Mesodermal cell (in vitro differentiated cells): ENCODE results near the gene TXNIP.

Experiments
- H3K27ac ChIP-seq: 2 replicates; pipeline ENCODE4 v1.7.0; 2013; ENCODE audit warnings: mild to moderate bottlenecking, low read depth, low read length, moderate library complexity; ENCODE audit not compliant: severe bottlenecking
- H3K36me3 ChIP-seq: 2 replicates; pipeline ENCODE4 v1.7.1; 2013; ENCODE audit warnings: mild to moderate bottlenecking, low read length, moderate library complexity; ENCODE audit not compliant: control insufficient read depth, insufficient read depth
- H3K4me1 ChIP-seq: one replicate; pipeline ENCODE4 v1.7.1; 2013; ENCODE audit warnings: mild to moderate bottlenecking, low read length; ENCODE audit not compliant: insufficient read depth, control insufficient read depth, poor library complexity, severe bottlenecking
- H3K4me3 ChIP-seq: 2 replicates; pipeline ENCODE4 v1.7.0; 2013; ENCODE audit warnings: low read length, control low read depth, mild to moderate bottlenecking; ENCODE audit not compliant: insufficient read depth, poor library complexity, severe bottlenecking; ENCODE audit errors: extremely low read depth
- H3K9me3 ChIP-seq: 2 replicates; pipeline ENCODE4 v1.7.1; 2013; ENCODE audit warnings: mild to moderate bottlenecking, low read length, moderate library complexity; ENCODE audit not compliant: control insufficient read depth
- WGBS, 2 experiments: methylation state at CpG; one replicate each; pipeline ENCODE4 v1.1.5; 2013; ENCODE audit warnings: missing lambda C conversion rate in 2 of 2; ENCODE audit not compliant: insufficient coverage in 2 of 2; 5-methylcytosine and 5-hydroxymethylcytosine counted together

The TXNIP gene

GRCh38 chr1:145961109-145961424, 35.3 kb downstream of the TXNIP start:
- H3K9me3 ChIP-seq: no peaks in the 10 kb centered on the region
- H3K36me3 ChIP-seq: no peaks in the 10 kb centered on the region
- peak overlapping the region; percentile 70 for H3K27ac ChIP-seq
- 1 to 3% methylated on average over 10 of the region's 22 CpGs for WGBS, 2 experiments
- H3K4me1 ChIP-seq: peaks cover 28% of the 10 kb centered on the region
- H3K4me3 ChIP-seq: peak overlapping the region; percentile 60

- H3K4me1 ChIP-seq: peaks cover 33% of the 10 kb centered on the region
- WGBS, 2 experiments: 0 to 1% methylated on average over 29 to 39 of the region's 44 CpGs
- peak overlapping the region; percentile 70 for H3K27ac ChIP-seq
Observed at GRCh38 chr1:145960468-145961108, 35.8 kb downstream of the TXNIP start.

GRCh38 chr1:145959957-145960467, 36.4 kb downstream of the TXNIP start:
- H3K9me3 ChIP-seq: no peaks in the 10 kb centered on the region
- no peak overlapping the region for H3K27ac ChIP-seq
- no peaks in the 10 kb centered on the region for H3K36me3 ChIP-seq
- H3K4me3 ChIP-seq: peak overlapping the region; percentile 60
- H3K4me1 ChIP-seq: peaks cover 39% of the 10 kb centered on the region
- WGBS, 2 experiments: 8% methylated on average over 11 of the region's 12 CpGs; no CpG with 5 or more reads in 1 of the 2 experiments

More at GRCh38 chr1:145960468-145961108, 35.8 kb downstream of the TXNIP start:
- peak overlapping the region; percentile 60 for H3K4me3 ChIP-seq
- no peaks in the 10 kb centered on the region for H3K9me3 ChIP-seq
- no peaks in the 10 kb centered on the region for H3K36me3 ChIP-seq

- Histone ChIP-seq H3K27ac (no peak overlapping the region), H3K4me1 (peaks cover 39% of the 10 kb centered on the region), H3K9me3 (no peaks in the 10 kb centered on the region), H3K4me3 (no peak overlapping the region), H3K36me3 (peaks cover 6% of the 10 kb centered on the region)
Observed at GRCh38 chr1:145959333-145959732, 37.0 kb downstream of the TXNIP start.

- Histone ChIP-seq H3K36me3 (peaks cover 10% of the 10 kb centered on the region), H3K4me3 (no peak overlapping the region), H3K4me1 (peaks cover 34% of the 10 kb centered on the region), H3K9me3 (no peaks in the 10 kb centered on the region), H3K27ac (no peak overlapping the region)
Observed at GRCh38 chr1:145958734-145959133, 37.6 kb downstream of the TXNIP start.

- Histone ChIP-seq H3K27ac (peak within 1 kb of the TSS; percentile 48), H3K9me3 (no peaks in the 10 kb centered on the region), H3K4me3 (peak within 1 kb of the TSS; percentile 69), H3K4me1 (peaks cover 24% of the 10 kb centered on the region), H3K36me3 (peaks cover 18% of the 10 kb centered on the region)
- WGBS, 2 experiments: 0 to 1% methylated on average over 40 to 46 of the region's 60 CpGs
Observed at GRCh38 chr1:145957443-145958319, 38.7 kb downstream of the TXNIP start, which contains the start of gene LIX1L. LIX1L (minus strand) TSS chr1:145958017; CDS start chr1:145957927, 90 bp downstream.

GRCh38 chr1:145956781-145957442, 39.5 kb downstream of the TXNIP start:
- WGBS, 2 experiments: 48 to 57% methylated on average over 2 to 3 of the region's 3 CpGs
- Histone ChIP-seq H3K36me3 (peaks cover 21% of the 10 kb centered on the region), H3K9me3 (no peaks in the 10 kb centered on the region), H3K27ac (peak overlapping the region; percentile 48), H3K4me3 (peak overlapping the region; percentile 69), H3K4me1 (peaks cover 20% of the 10 kb centered on the region)

GRCh38 chr1:145956361-145956760, 40.0 kb downstream of the TXNIP start:
- H3K4me1 ChIP-seq: peaks cover 18% of the 10 kb centered on the region
- no peaks in the 10 kb centered on the region for H3K9me3 ChIP-seq
- H3K4me3 ChIP-seq: peak overlapping the region; percentile 69
- no peak overlapping the region for H3K27ac ChIP-seq
- peaks cover 27% of the 10 kb centered on the region for H3K36me3 ChIP-seq

- Histone ChIP-seq H3K9me3 (no peaks in the 10 kb centered on the region), H3K4me3 (peak overlapping the region; percentile 69), H3K4me1 (peaks cover 18% of the 10 kb centered on the region), H3K27ac (no peak overlapping the region), H3K36me3 (peaks cover 28% of the 10 kb centered on the region)
- WGBS, 2 experiments: no CpG with 5 or more reads among the region's 2 CpGs
Observed at GRCh38 chr1:145955436-145955835, 40.9 kb downstream of the TXNIP start.

GRCh38 chr1:145953861-145954260, 42.5 kb downstream of the TXNIP start:
- Histone ChIP-seq H3K4me1 (peaks cover 18% of the 10 kb centered on the region), H3K27ac (no peak overlapping the region), H3K36me3 (peaks cover 41% of the 10 kb centered on the region), H3K4me3 (no peak overlapping the region), H3K9me3 (no peaks in the 10 kb centered on the region)
- 95 to 98% methylated on average over 4 to 6 of the region's 6 CpGs for WGBS, 2 experiments
